Nephron (organoid): ENCODE results near the gene ALKBH4.
A peak's percentile ranks its signal among the peaks of the same experiment; 100 is the strongest.

ENCODE experiments used
- H3K27ac Mint-ChIP-seq, 3 experiments: 2 replicates each; pipeline ENCODE4 v1.8.0; 2020; ENCODE audit warnings: mixed read lengths in 3 of 3, mild to moderate bottlenecking in 2 of 3, moderate library complexity in 1 of 3
- H3K27me3 Mint-ChIP-seq: 2 replicates; pipeline ENCODE4 v1.8.0; 2021; ENCODE audit warnings: low read depth, mild to moderate bottlenecking, moderate library complexity, mixed read lengths
- H3K36me3 Mint-ChIP-seq: 2 replicates; pipeline ENCODE4 v1.8.0; 2020; ENCODE audit warnings: low read depth, mixed read lengths
- H3K4me1 Mint-ChIP-seq: 2 replicates; pipeline ENCODE4 v1.8.0; 2020; ENCODE audit warnings: mixed read lengths
- H3K4me3 Mint-ChIP-seq, 3 experiments: 2 replicates each; pipeline ENCODE4 v1.8.0; 2020; ENCODE audit warnings: mild to moderate bottlenecking in 3 of 3, mixed read lengths in 3 of 3, moderate library complexity in 2 of 3
- H3K9me3 Mint-ChIP-seq: 2 replicates; pipeline ENCODE4 v1.8.0; 2020; ENCODE audit warnings: mixed read lengths
- CTCF ChIP-seq, 3 experiments: fragments of 200-600 bp; sonication (generic); IDR thresholded peaks; one replicate each; pipeline ENCODE4 v1.5.0; 2021; ENCODE audit warnings: antibody characterized with exemption in 3 of 3; ENCODE audit not compliant: unreplicated experiment in 3 of 3

ALKBH4 gene

GRCh38 chr7:102446387-102447156 is 18.1 kb downstream of the ALKBH4 start:
- peaks cover 4% of the 10 kb centered on the region for H3K4me1 Mint-ChIP-seq
- no peak overlapping the region for H3K4me3 Mint-ChIP-seq
- no peaks in the 10 kb centered on the region for H3K9me3 Mint-ChIP-seq

DNA sequence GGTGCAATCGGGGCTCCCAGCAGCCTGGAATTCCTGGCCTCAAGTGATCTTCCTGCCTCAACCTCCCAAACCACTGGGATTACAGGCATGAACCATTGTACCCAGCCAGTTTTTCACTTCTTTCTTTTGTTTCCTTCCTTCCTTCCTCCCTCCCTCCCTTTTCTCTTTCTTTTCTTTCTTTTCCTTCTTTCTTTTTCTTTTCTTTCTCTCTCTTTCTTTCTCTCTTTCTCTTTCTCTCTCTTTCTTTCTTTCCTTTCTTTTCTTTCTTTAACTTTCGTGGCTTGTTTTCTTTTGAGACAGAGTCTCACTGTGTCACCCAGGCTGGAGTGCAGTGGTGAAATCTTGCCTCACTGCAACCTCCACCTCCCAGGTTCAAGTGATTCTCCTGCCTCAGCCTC is 19.0 kb downstream of the ALKBH4 start:
- no peaks in the 10 kb centered on the region for H3K9me3 Mint-ChIP-seq
- H3K4me1 Mint-ChIP-seq, result peaks cover 5% of the 10 kb centered on the region
- no peak overlapping the region for H3K4me3 Mint-ChIP-seq
- no peaks in the 10 kb centered on the region for H3K27me3 Mint-ChIP-seq
- no peak overlapping the region for H3K27ac Mint-ChIP-seq
- H3K36me3 Mint-ChIP-seq, result peaks cover 14% of the 10 kb centered on the region
- TF ChIP-seq CTCF (IDR thresholded peaks at IDR 0.05; ENCODE audit: unreplicated experiment in 3 of 3), result no peak

More at GRCh38 chr7:102446387-102447156, 18.1 kb downstream of the ALKBH4 start:
- H3K27ac Mint-ChIP-seq, result no peak overlapping the region
- peaks cover 12% of the 10 kb centered on the region for H3K36me3 Mint-ChIP-seq
- TF ChIP-seq CTCF (IDR thresholded peaks at IDR 0.05; ENCODE audit: unreplicated experiment in 3 of 3), result no peak
- no peaks in the 10 kb centered on the region for H3K27me3 Mint-ChIP-seq

- no peak overlapping the region for H3K4me3 Mint-ChIP-seq
- H3K4me1 Mint-ChIP-seq, result peaks cover 5% of the 10 kb centered on the region
- H3K27me3 Mint-ChIP-seq, result no peaks in the 10 kb centered on the region
- H3K36me3 Mint-ChIP-seq, result peaks cover 14% of the 10 kb centered on the region
- H3K27ac Mint-ChIP-seq, result no peak overlapping the region
- TF ChIP-seq CTCF (IDR thresholded peaks at IDR 0.05; ENCODE audit: unreplicated experiment in 3 of 3), result no peak
- no peaks in the 10 kb centered on the region for H3K9me3 Mint-ChIP-seq
Observed at GRCh38 chr7:102444961-102445673, 19.5 kb downstream of the ALKBH4 start.

DNA sequence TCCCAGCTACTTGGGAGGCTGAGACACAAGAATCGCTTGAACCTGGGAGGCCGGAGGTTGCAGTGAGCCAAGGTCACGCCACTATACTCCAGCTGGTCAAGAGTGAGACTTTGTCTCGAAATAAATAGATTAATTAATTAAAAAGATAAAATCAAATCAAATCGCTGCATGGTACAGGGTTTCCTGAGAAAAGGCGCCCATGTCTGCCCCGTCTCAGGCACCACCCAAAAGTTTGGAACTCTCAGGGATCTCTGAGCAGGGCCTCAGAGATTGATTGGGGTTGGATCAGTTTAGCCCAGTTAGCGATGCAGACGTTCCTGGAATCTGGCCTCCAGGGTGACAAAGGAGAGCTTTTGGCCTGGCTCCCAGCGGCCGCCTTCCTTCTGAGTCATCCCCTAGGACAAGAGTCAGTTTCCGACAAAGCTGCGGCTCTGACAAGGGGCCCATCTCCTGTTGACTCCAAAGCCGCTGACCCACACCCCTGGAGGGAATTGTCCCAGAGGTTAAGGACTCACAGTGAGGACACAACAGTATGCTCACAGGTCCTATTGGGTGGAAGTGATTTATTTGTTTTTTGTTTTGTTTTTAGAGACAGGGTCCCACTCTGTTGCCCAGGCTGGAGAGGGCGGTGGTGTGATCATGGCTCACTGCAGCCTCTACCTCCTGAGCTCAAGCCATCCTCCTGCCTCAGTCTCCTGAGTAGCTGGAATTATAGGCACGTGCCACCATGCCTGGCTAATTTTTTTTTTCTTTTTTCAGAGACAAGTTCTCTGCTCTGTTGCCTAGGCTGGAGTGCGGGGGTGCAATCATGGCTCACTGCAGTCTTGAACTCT is 24.5 kb downstream of the ALKBH4 start:
- no peak overlapping the region for H3K4me3 Mint-ChIP-seq
- H3K4me1 Mint-ChIP-seq, result peaks cover 5% of the 10 kb centered on the region
- no peak overlapping the region for H3K27ac Mint-ChIP-seq
- no peaks in the 10 kb centered on the region for H3K9me3 Mint-ChIP-seq
- no peak for TF ChIP-seq CTCF (IDR thresholded peaks at IDR 0.05; ENCODE audit: unreplicated experiment in 3 of 3)
- H3K27me3 Mint-ChIP-seq, result no peaks in the 10 kb centered on the region
- peaks cover 20% of the 10 kb centered on the region for H3K36me3 Mint-ChIP-seq

- Mint-ChIP-seq H3K4me1 (peaks cover 12% of the 10 kb centered on the region), H3K9me3 (no peaks in the 10 kb centered on the region), H3K27ac (no peak overlapping the region), H3K27me3 (no peaks in the 10 kb centered on the region), H3K36me3 (peaks cover 10% of the 10 kb centered on the region), H3K4me3 (peak overlapping the region; percentile 45 to 70 (median 63))
- no peak for TF ChIP-seq CTCF (IDR thresholded peaks at IDR 0.05; ENCODE audit: unreplicated experiment in 3 of 3)
Observed at GRCh38 chr7:102436118-102436517, 28.5 kb downstream of the ALKBH4 start.
